Measurements from ENCODE around the gene KLRF1. TPM values are rescaled to one million over a fixed set of nuclear protein-coding genes. Genes with fewer than 3 reads are reported as not detected.

The KLRF1 gene
- total and polyA plus RNA-seq, 2 donors (not counting 1 experiment from before 2014, with no cell fraction given) = 1.0 to 1.7 TPM

GRCh38 chr12:9795945-9796344 is 31.3 kb upstream of the KLRF1 start:
- Histone ChIP-seq H2AFZ (ENCODE audit: insufficient read depth, low read depth, low read length, poor library complexity, severe bottlenecking) (no peak overlapping the region), H4K20me1 (ENCODE audit: control insufficient read depth, insufficient read depth, low read length, poor library complexity, severe bottlenecking) (no peaks in the 10 kb centered on the region), H3K79me2 (ENCODE audit: control insufficient read depth, insufficient read depth, low read length) (peaks cover 26% of the 10 kb centered on the region), H3K36me3 (replicated peaks in 1 of 2; ENCODE audit: control extremely low read depth in 1 of 2, control insufficient read depth in 1 of 2, extremely low read depth in 1 of 2, insufficient read depth in 2 of 2, low read length in 1 of 2) (no peaks in the 10 kb centered on the region), H3K9ac (ENCODE audit: low read length) (no peak overlapping the region), H3K4me2 (replicated peaks; ENCODE audit: low read depth, low read length, poor library complexity, severe bottlenecking) (no peak overlapping the region), H3K4me3 (ENCODE audit: control extremely low read depth in 1 of 5, extremely low read depth in 1 of 5, insufficient read depth in 1 of 5, low read depth in 2 of 5, low read length in 4 of 5) (no peak overlapping the region), H3K27me3 (replicated peaks in 1 of 4; ENCODE audit: control extremely low read depth in 1 of 4, control insufficient read depth in 3 of 4, insufficient read depth in 4 of 4, low read length in 3 of 4) (no peaks in the 10 kb centered on the region), H3K9me3 (ENCODE audit: control extremely low read depth in 1 of 3, control insufficient read depth in 2 of 3, insufficient read depth in 1 of 3, low read length in 2 of 3) (no peaks in the 10 kb centered on the region), H3K27ac (ENCODE audit: low read length in 2 of 2) (no peak overlapping the region), H3K4me1 (ENCODE audit: control insufficient read depth in 2 of 2, insufficient read depth in 2 of 2, low read length in 2 of 2) (peaks cover 31 to 41% of the 10 kb centered on the region in 2 donors)
- POLR2A ChIA-PET = no interaction called here
- CTCF ChIA-PET = interaction anchor here (1.6 to 10.7 kb wide), 4 partner anchors 44 to 163 kb away, joined by 4 to 629 read pairs (median 6); partner anchors contain the start of gene CD69
- WGBS (ENCODE audit: insufficient coverage) = no CpG with 5 or more reads among the region's 2 CpGs
- no peak for ATAC-seq (ENCODE audit: low read depth)
- Mint-ChIP-seq H3K27me3 (no peaks in the 10 kb centered on the region), H3K27ac (no peak overlapping the region), H3K4me1 (peaks cover 50% of the 10 kb centered on the region), H3K4me3 (no peak overlapping the region), H3K9me3 (ENCODE audit: insufficient read depth) (no peaks in the 10 kb centered on the region)
- intact Hi-C loops (cut with micrococcal nuclease) = loop anchor here (5.0 kb wide), 1 partner anchor 179 kb away; no protein-coding TSS in a partner anchor
- no peak for DNase-seq
- no peak for TF ChIP-seq CTCF (IDR thresholded peaks at IDR 0.05)

GRCh38 chr12:9796346-9796745 is 30.9 kb upstream of the KLRF1 start:
- Mint-ChIP-seq H3K27ac (no peak overlapping the region), H3K9me3 (ENCODE audit: insufficient read depth) (no peaks in the 10 kb centered on the region), H3K4me1 (peaks cover 46% of the 10 kb centered on the region), H3K27me3 (no peaks in the 10 kb centered on the region), H3K4me3 (no peak overlapping the region)
- Histone ChIP-seq H3K36me3 (replicated peaks in 1 of 2; ENCODE audit: control extremely low read depth in 1 of 2, control insufficient read depth in 1 of 2, extremely low read depth in 1 of 2, insufficient read depth in 2 of 2, low read length in 1 of 2) (no peaks in the 10 kb centered on the region), H3K27ac (ENCODE audit: low read length in 2 of 2) (no peak overlapping the region), H3K4me2 (replicated peaks; ENCODE audit: low read depth, low read length, poor library complexity, severe bottlenecking) (no peak overlapping the region), H3K27me3 (replicated peaks in 1 of 4; ENCODE audit: control extremely low read depth in 1 of 4, control insufficient read depth in 3 of 4, insufficient read depth in 4 of 4, low read length in 3 of 4) (no peaks in the 10 kb centered on the region), H3K9ac (ENCODE audit: low read length) (no peak overlapping the region), H4K20me1 (ENCODE audit: control insufficient read depth, insufficient read depth, low read length, poor library complexity, severe bottlenecking) (no peaks in the 10 kb centered on the region), H3K9me3 (ENCODE audit: control extremely low read depth in 1 of 3, control insufficient read depth in 2 of 3, insufficient read depth in 1 of 3, low read length in 2 of 3) (no peaks in the 10 kb centered on the region), H3K4me1 (ENCODE audit: control insufficient read depth in 2 of 2, insufficient read depth in 2 of 2, low read length in 2 of 2) (peaks cover 31 to 37% of the 10 kb centered on the region in 2 donors), H2AFZ (ENCODE audit: insufficient read depth, low read depth, low read length, poor library complexity, severe bottlenecking) (no peak overlapping the region), H3K4me3 (ENCODE audit: control extremely low read depth in 1 of 5, extremely low read depth in 1 of 5, insufficient read depth in 1 of 5, low read depth in 2 of 5, low read length in 4 of 5) (no peak overlapping the region), H3K79me2 (ENCODE audit: control insufficient read depth, insufficient read depth, low read length) (peaks cover 26% of the 10 kb centered on the region)
- CTCF ChIA-PET = interaction anchor here (1.5 to 10.7 kb wide), 6 partner anchors 18 to 163 kb away, joined by 3 to 629 read pairs (median 6); partner anchors contain the start of gene CD69
- no peak for ATAC-seq (ENCODE audit: low read depth)
- DNase-seq = no peak
- no CpG with 5 or more reads among the region's 5 CpGs for WGBS (ENCODE audit: insufficient coverage)
- intact Hi-C loops (cut with micrococcal nuclease) = loop anchor here (5.0 kb wide), 1 partner anchor 179 kb away; no protein-coding TSS in a partner anchor
- TF ChIP-seq EZH2 (IDR thresholded peaks at IDR 0.05; ENCODE audit: borderline replicate concordance, insufficient read depth, low read depth, low read length, poor library complexity, severe bottlenecking) = no peak
- no peak for TF ChIP-seq CTCF (IDR thresholded peaks at IDR 0.05)
- POLR2A ChIA-PET = interaction anchor here (1.5 kb wide), 1 partner anchor 38 kb away, joined by 4 read pairs; no protein-coding TSS in a partner anchor

Data from B cell (primary cell).